Spleen (tissue), 11 donors: ENCODE results near the gene ACTA2. TPM values are rescaled to one million over a fixed set of nuclear protein-coding genes. Genes with fewer than 3 reads are reported as not detected.

Experiments
- DNase-seq: peaks from one replicate; pipeline ENCODE4 v3.0.0-alpha.2; 2020
- H3K27ac ChIP-seq, 8 donors: fragments of 200-600 bp; sonication (generic) in 7 of 8; 1 replicate in 4 of 8; 2 replicates in 4 of 8; pipeline versions ENCODE4 v1.5.0 to v1.8.0; 2016 to 2021; ENCODE audit warnings: inconsistent platforms in 4 of 8, mild to moderate bottlenecking in 4 of 8, moderate library complexity in 1 of 8
- H3K27me3 ChIP-seq, 7 donors: fragments of 200-600 bp; sonication (generic) in 6 of 7; replicated peaks in 1 of 7; 1 replicate in 4 of 7; 2 replicates in 3 of 7; pipeline versions ENCODE4 v1.5.0 to v1.8.0; 2016 to 2021; ENCODE audit warnings: inconsistent platforms in 3 of 7, mild to moderate bottlenecking in 1 of 7
- H3K36me3 ChIP-seq, 6 donors: fragments of 200-600 bp; sonication (generic) in 5 of 6; 1 replicate in 4 of 6; 2 replicates in 2 of 6; pipeline versions ENCODE4 v1.5.0 to v1.8.0; 2016 to 2021; ENCODE audit warnings: inconsistent platforms in 2 of 6
- H3K4me1 ChIP-seq, 6 donors: fragments of 200-600 bp; sonication (generic) in 5 of 6; 1 replicate in 3 of 6; 2 replicates in 3 of 6; pipeline versions ENCODE4 v1.5.0 to v1.8.0; 2016 to 2021; ENCODE audit warnings: inconsistent platforms in 3 of 6
- H3K4me3 ChIP-seq, 8 donors: fragments of 200-600 bp; sonication (generic) in 7 of 8; 1 replicate in 4 of 8; 2 replicates in 4 of 8; pipeline versions ENCODE4 v1.5.0 to v1.8.0; 2016 to 2021; ENCODE audit warnings: inconsistent platforms in 4 of 8, mild to moderate bottlenecking in 4 of 8, moderate library complexity in 2 of 8
- H3K9me3 ChIP-seq, 8 donors: fragments of 200-600 bp; sonication (generic) in 7 of 8; 1 replicate in 4 of 8; 2 replicates in 4 of 8; pipeline versions ENCODE4 v1.5.0 to v1.8.0; 2016 to 2021; ENCODE audit warnings: inconsistent platforms in 4 of 8
- CTCF ChIP-seq, 11 experiments: fragments of 200-600 bp in 7 of 11; fragments of 450-650 bp in 4 of 11; sonication (generic) in 4 of 11; IDR thresholded peaks in 8 of 11; conservative IDR thresholded peaks in 3 of 11; 1 replicate in 7 of 11; 2 replicates in 4 of 11; pipeline versions ENCODE4 v1.4.0 to v1.8.0; 2016 to 2021; ENCODE audit warnings: antibody characterized with exemption in 11 of 11, inconsistent platforms in 4 of 11, mild to moderate bottlenecking in 1 of 11
- POLR2A ChIP-seq, 3 donors: fragments of 450-650 bp; IDR thresholded peaks; one replicate each; pipeline ENCODE4 v1.5.1; 2017; ENCODE audit warnings: antibody characterized with exemption in 3 of 3, mild to moderate bottlenecking in 1 of 3
- POLR2AphosphoS5 ChIP-seq, 3 donors: sonication (generic); formaldehyde crosslinking; IDR thresholded peaks; one replicate each; pipeline ENCODE4 v1.5.1; 2017; ENCODE audit warnings: antibody characterized with exemption in 3 of 3
- WGBS, 5 donors: extraction: QIAGEN DNeasy Blood & Tissue Kit in 3 of 5; methylation state at CpG; one replicate each; pipeline versions ENCODE4 v1.1.5 to v1.1.7; 2013 to 2018; 5-methylcytosine and 5-hydroxymethylcytosine counted together
- intact Hi-C: fragments of 100-400 bp; cut with DNase I; formaldehyde crosslinking; loops from one replicate; pipeline ENCODE4 v1.15.0; 2023; ENCODE audit warnings: low total_unique reads
- polyA plus RNA-seq, 3 donors: library from polyadenylated mRNA; stranded (reverse); fragments of 200-250 nt; gene quantifications; one replicate each; pipeline ENCODE4 v1.2.1, GENCODE V29; 2013
- total RNA-seq, 7 donors: library from RNA; depleted of rRNA in 3 of 7; stranded (reverse); fragments of >200 nt in 3 of 7; fragmentation: NEBNext Ultra II Directional in 4 of 7; extraction: Animal tissue kit (Norgen Biotek cat#: 25700) in 4 of 7; gene quantifications; one replicate each; pipeline versions ENCODE4 v1.1.0 to v1.2.1, GENCODE V29; 2016 to 2021
- donor health status: healthy with polysubstance abuse.
- donor health status: DM: no; HTN: no; CAD: no; lungs with moderate emphysema.
- donor health status: DM: no; HTN: no; CAD: no.
- donor health status: Bipolar disorder and iron deficiency.
- donor health status: healthy.
- donor health status: DM: no; HTN: no; CAD: no.
- donor health status: DM: yes; HTN: yes; CAD: no.

The ACTA2 gene
- total and polyA plus RNA-seq, 10 donors, result 104 to 1,421 (median 233) TPM

GRCh38 chr10:88996927-88997326 is 44.4 kb upstream of the ACTA2 start:
- H3K4me1 ChIP-seq, result peaks cover 15 to 98% (median 74%) of the 10 kb centered on the region in 6 donors
- H3K36me3 ChIP-seq, result no peaks in the 10 kb centered on the region

GRCh38 chr10:88995156-88995876 is 42.7 kb upstream of the ACTA2 start:
- DNase-seq, result no peak
- Histone ChIP-seq H3K27ac (peak overlapping the region in 7 of 8 donors; percentile 4 to 79 (median 60)), H3K9me3 (no peaks in the 10 kb centered on the region), H3K27me3 (no peaks in the 10 kb centered on the region), H3K4me3 (peak overlapping the region in 1 of 8 donors; percentile 42), H3K36me3 (no peaks in the 10 kb centered on the region), H3K4me1 (peaks cover 14 to 87% (median 69%) of the 10 kb centered on the region in 6 donors)
- intact Hi-C loops, result no loop called here
- TF ChIP-seq POLR2A (IDR thresholded peaks at IDR 0.05), result no peak
- 67 to 80% (median 76%) methylated on average over 7 of the region's 7 CpGs for WGBS, 5 donors

More at GRCh38 chr10:88996927-88997326, 44.4 kb upstream of the ACTA2 start:
- no peak for DNase-seq
- peak overlapping the region in 5 of 8 donors; percentile 58 to 79 (median 70) for H3K27ac ChIP-seq
- peak overlapping the region in 1 of 8 donors; percentile 42 for H3K4me3 ChIP-seq
- no peaks in the 10 kb centered on the region for H3K9me3 ChIP-seq
- no peak for TF ChIP-seq POLR2A (IDR thresholded peaks at IDR 0.05)
- no peak for TF ChIP-seq CTCF (IDR thresholded peaks at IDR 0.05 in 8 of 11, conservative IDR thresholded peaks at IDR 0.05 in 3 of 11)
- TF ChIP-seq POLR2AphosphoS5 (IDR thresholded peaks at IDR 0.05), result no peak
- 55 to 85% (median 70%) methylated on average over 1 of the region's 1 CpG for WGBS, 5 donors
- intact Hi-C loops, result no loop called here
- H3K27me3 ChIP-seq, result no peaks in the 10 kb centered on the region

GRCh38 chr10:88994019-88994418 is 41.4 kb upstream of the ACTA2 start:
- WGBS, 5 donors, result 25 to 59% (median 38%) methylated on average over 1 of the region's 1 CpG
- Histone ChIP-seq H3K27ac (peak overlapping the region in 7 of 8 donors; percentile 15 to 99 (median 98)), H3K4me3 (peak overlapping the region in 2 of 8 donors; percentile 84 to 86), H3K4me1 (peaks cover 22 to 87% (median 78%) of the 10 kb centered on the region in 6 donors), H3K27me3 (no peaks in the 10 kb centered on the region), H3K36me3 (no peaks in the 10 kb centered on the region), H3K9me3 (no peaks in the 10 kb centered on the region)
- TF ChIP-seq POLR2A (IDR thresholded peaks at IDR 0.05), result no peak
- TF ChIP-seq CTCF (IDR thresholded peaks at IDR 0.05 in 8 of 11, conservative IDR thresholded peaks at IDR 0.05 in 3 of 11), result no peak
- no peak for TF ChIP-seq POLR2AphosphoS5 (IDR thresholded peaks at IDR 0.05)
- no peak for DNase-seq
- intact Hi-C loops, result no loop called here

GRCh38 chr10:88992921-88993524 is 40.5 kb upstream of the ACTA2 start:
- H3K4me3 ChIP-seq, result peak overlapping the region in 7 of 8 donors; percentile 15 to 88 (median 83)
- H3K27me3 ChIP-seq, result no peaks in the 10 kb centered on the region
- TF ChIP-seq POLR2A (IDR thresholded peaks at IDR 0.05) (no peak), POLR2AphosphoS5 (IDR thresholded peaks at IDR 0.05) (no peak), CTCF (IDR thresholded peaks at IDR 0.05 in 8 of 11, conservative IDR thresholded peaks at IDR 0.05 in 3 of 11) (no peak)
- H3K27ac ChIP-seq, result peak overlapping the region; percentile 12 to 99 (median 98)
- intact Hi-C loops, result no loop called here
- no peaks in the 10 kb centered on the region for H3K36me3 ChIP-seq
- H3K9me3 ChIP-seq, result no peaks in the 10 kb centered on the region
- peaks cover 22 to 89% (median 81%) of the 10 kb centered on the region in 6 donors for H3K4me1 ChIP-seq
- DNase-seq, result no peak
- WGBS, 5 donors, result 45 to 73% (median 58%) methylated on average over 3 of the region's 3 CpGs
